ENCODE results near the gene TAL1. TPM values are rescaled to one million over a fixed set of nuclear protein-coding genes. Genes with fewer than 3 reads are reported as not detected.

The TAL1 gene
- total and polyA plus RNA-seq, 10 of the 15 experiments (the other 5 are each of a cell fraction or from before 2014, with no cell fraction given), result 0.05 TPM; not detected in 9

- no peak for TF ChIP-seq PBX3 (IDR thresholded peaks at IDR 0.05; ENCODE audit: insufficient replicate concordance, low read depth, low read length)
- TF ChIP-seq JUNB (IDR thresholded peaks at IDR 0.05), result no peak
- no peak for TF ChIP-seq RB1 (IDR thresholded peaks at IDR 0.05; ENCODE audit: borderline replicate concordance)
- TF ChIP-seq TAF1 (IDR thresholded peaks at IDR 0.05; ENCODE audit: borderline replicate concordance, low read depth, low read length), result no peak
- TF ChIP-seq STAT3 (IDR thresholded peaks at IDR 0.05; ENCODE audit: low read depth, low read length), result no peak
- TF ChIP-seq CUX1 (IDR thresholded peaks at IDR 0.05; ENCODE audit: insufficient replicate concordance, low read depth, low read length), result no peak
- no peak for TF ChIP-seq PAX5 (IDR thresholded peaks at IDR 0.05; ENCODE audit: borderline replicate concordance, low read depth, low read length)
- TF ChIP-seq RAD51 (IDR thresholded peaks at IDR 0.05), result no peak
- no peak for TF ChIP-seq NBN (IDR thresholded peaks at IDR 0.05)
- no peak for TF ChIP-seq CREB1 (IDR thresholded peaks at IDR 0.05; ENCODE audit: low read depth)
- TF ChIP-seq TARDBP (IDR thresholded peaks at IDR 0.05; ENCODE audit: borderline replicate concordance), result no peak
Observed at GRCh38 chr1:47190857-47191256, 41.2 kb downstream of the TAL1 start (continued).

All from GM12878 (cell line).